Left hindlimb (tissue), 1 donor: ENCODE data around the gene RFX7.

ENCODE experiments used
- DNase-seq: peaks from one replicate; pipeline ENCODE4 v3.0.0-alpha.2; 2018

Gene RFX7

GRCh38 chr15:56042982-56043980 lies 200.4 kb downstream of the RFX7 start:
- no peak for DNase-seq

- no peak for DNase-seq
Measured at GRCh38 chr15:56042498-56042897, 201.2 kb downstream of the RFX7 start.

GRCh38 chr15:56042031-56042430 lies 201.6 kb downstream of the RFX7 start:
- no peak for DNase-seq

- peak; percentile 67 for DNase-seq
Measured at GRCh38 chr15:56040081-56041035, 203.3 kb downstream of the RFX7 start.

- DNase-seq = no peak
Measured at GRCh38 chr15:56038707-56039106, 205.0 kb downstream of the RFX7 start.

- DNase-seq = no peak
Measured at GRCh38 chr15:56038015-56038414, 205.7 kb downstream of the RFX7 start.
